ENCODE data around the gene SERTAD1.

SERTAD1 gene

GRCh38 chr19:40374084-40374483, 51.7 kb downstream of the SERTAD1 start:
- H3K4me1 ChIP-seq: peaks cover 6 to 45% (median 29%) of the 10 kb centered on the region in 10 experiments; a peak in 19 of 20 replicates
- no peaks in the 10 kb centered on the region for H3K27me3 ChIP-seq
- peaks cover 0 to 83% (median 19%) of the 10 kb centered on the region in 11 experiments; a peak in 14 of 22 replicates for H3K36me3 ChIP-seq
- no peak overlapping the region for H3K27ac ChIP-seq
- no peak overlapping the region for H3K9ac ChIP-seq
- no peak for TF ChIP-seq Cebpa-rat (IDR thresholded peaks at IDR 0.05)
- H4K20me1 ChIP-seq: peaks cover 0 to 34% (median 0%) of the 10 kb centered on the region in 11 experiments; a peak in 3 of 22 replicates
- no peak overlapping the region for H3K4me3 ChIP-seq
- H3K4me2 ChIP-seq: no peak overlapping the region; a peak in 1 of 22 replicates
- H3K9me3 ChIP-seq (replicated peaks in 1 of 11): no peaks in the 10 kb centered on the region

GRCh38 chr19:40371802-40372122, 54.0 kb downstream of the SERTAD1 start:
- no peaks in the 10 kb centered on the region for H3K27me3 ChIP-seq
- no peak for TF ChIP-seq Cebpa-rat (IDR thresholded peaks at IDR 0.05)
- H4K20me1 ChIP-seq: peaks cover 0 to 20% (median 0%) of the 10 kb centered on the region in 11 experiments; a peak in 4 of 22 replicates
- peak overlapping the region in 1 of 11 experiments; percentile 78; a peak in 1 of 22 replicates for H3K4me2 ChIP-seq
- H3K4me3 ChIP-seq: no peak overlapping the region
- no peaks in the 10 kb centered on the region for H3K9me3 ChIP-seq (replicated peaks in 1 of 11)
- H3K4me1 ChIP-seq: peaks cover 6 to 48% (median 30%) of the 10 kb centered on the region in 10 experiments; a peak in 19 of 20 replicates
- H3K9ac ChIP-seq: no peak overlapping the region
- no peak overlapping the region for H3K27ac ChIP-seq
- peaks cover 0 to 90% (median 24%) of the 10 kb centered on the region in 11 experiments; a peak in 14 of 22 replicates for H3K36me3 ChIP-seq
